HG02884 (cell line): Measurements from ENCODE around the gene TMEM236.

Experiments used
- ATAC-seq: cut with Tn5 transposase; IDR thresholded peaks from one replicate; pipeline ENCODE4 v1.9.1; 2021; ENCODE audit warnings: mild to moderate bottlenecking, moderate library complexity; ENCODE audit not compliant: unreplicated experiment

TMEM236 gene

GRCh38 chr10:17784688-17785087, 32.7 kb downstream of the TMEM236 start:
- no peak for ATAC-seq

- no peak for ATAC-seq
Measured at GRCh38 chr10:17785276-17785930, 33.4 kb downstream of the TMEM236 start.

- no peak for ATAC-seq
Measured at GRCh38 chr10:17787087-17787961, 35.3 kb downstream of the TMEM236 start.

- ATAC-seq = no peak
Measured at GRCh38 chr10:17788646-17789045, 36.6 kb downstream of the TMEM236 start.

- no peak for ATAC-seq
Measured at GRCh38 chr10:17789396-17789795, 37.4 kb downstream of the TMEM236 start.

GRCh38 chr10:17790651-17791050, 38.6 kb downstream of the TMEM236 start:
- no peak for ATAC-seq

- ATAC-seq = no peak
Measured at GRCh38 chr10:17792991-17793390, 41.0 kb downstream of the TMEM236 start.

GRCh38 chr10:17793823-17794644, 42.0 kb downstream of the TMEM236 start:
- no peak for ATAC-seq

GRCh38 chr10:17795083-17795482, 43.1 kb downstream of the TMEM236 start:
- no peak for ATAC-seq

- no peak for ATAC-seq
Measured at GRCh38 chr10:17795813-17796594, 44.0 kb downstream of the TMEM236 start.

GRCh38 chr10:17801507-17801906, 49.5 kb downstream of the TMEM236 start:
- no peak for ATAC-seq

- no peak for ATAC-seq
Measured at GRCh38 chr10:17802350-17802749, 50.3 kb downstream of the TMEM236 start.

- no peak for ATAC-seq
Measured at GRCh38 chr10:17802976-17803375, 51.0 kb downstream of the TMEM236 start.

GRCh38 chr10:17805330-17805729, 53.3 kb downstream of the TMEM236 start:
- ATAC-seq = no peak

- peak; percentile 80 for ATAC-seq
Measured at GRCh38 chr10:17805921-17806577, 54.0 kb downstream of the TMEM236 start.

GRCh38 chr10:17808971-17809841, 57.2 kb downstream of the TMEM236 start, which contains the start of gene MRC1:
Gene MRC1 (plus strand): TSS chr10:17809348. CDS start chr10:17809466, 118 bp downstream.
- ATAC-seq = no peak

GRCh38 chr10:17811146-17811865, 59.3 kb downstream of the TMEM236 start:
- no peak for ATAC-seq

- ATAC-seq = no peak
Measured at GRCh38 chr10:17814973-17815372, 63.0 kb downstream of the TMEM236 start.
